HL-60 (cell line): ENCODE results near the gene ALLC.

Experiments
- DNase-seq, 2 experiments: peaks; one replicate each; pipeline ENCODE4 v3.0.0-alpha.2; 2010 to 2020; ENCODE audit warnings: low read depth in 1 of 2, low spot score in 1 of 2
- H3K27ac ChIP-seq: fragments of 250-450 bp; sonication (Bioruptor Pico); replicated peaks from 2 replicates; pipeline ENCODE4 v1.5.1; 2020; ENCODE audit warnings: mild to moderate bottlenecking, moderate library complexity
- H3K27me3 ChIP-seq: fragments of 250-450 bp; sonication (Bioruptor Pico); 2 replicates; pipeline ENCODE4 v1.5.1; 2021; ENCODE audit warnings: mild to moderate bottlenecking, moderate library complexity; ENCODE audit not compliant: insufficient read depth, poor library complexity, severe bottlenecking
- H3K4me3 ChIP-seq: replicated peaks from 2 replicates; pipeline ENCODE4 v1.5.1; 2011; ENCODE audit warnings: mild to moderate bottlenecking, control low read depth, low read length; ENCODE audit not compliant: insufficient read depth
- CTCF ChIP-seq: IDR thresholded peaks from one replicate; pipeline ENCODE4 v1.5.1; 2011; ENCODE audit warnings: low read length, control low read depth, inconsistent platforms; ENCODE audit not compliant: insufficient read depth
- GABPA ChIP-seq: IDR thresholded peaks from 2 replicates; pipeline ENCODE4 v1.6.1; 2012; ENCODE audit warnings: low read depth
- POLR2AphosphoS5 ChIP-seq: IDR thresholded peaks from 2 replicates; pipeline ENCODE4 v1.6.1; 2012; ENCODE audit warnings: low read depth
- SPI1 ChIP-seq: IDR thresholded peaks from 2 replicates; pipeline ENCODE4 v1.6.1; 2012; ENCODE audit warnings: low read depth, mild to moderate bottlenecking, borderline replicate concordance
- TF ChIP-seq, protein P1 (sequence below): IDR thresholded peaks from 2 replicates; pipeline ENCODE4 v1.6.1; 2012; ENCODE audit warnings: low read depth; ENCODE audit not compliant: insufficient replicate concordance

ALLC gene

GRCh38 chr2:3647831-3648651, 10.0 kb upstream of the ALLC start:
- Histone ChIP-seq H3K27ac (no peak overlapping the region), H3K27me3 (peaks cover 14% of the 10 kb centered on the region), H3K4me3 (no peak overlapping the region)
- TF ChIP-seq, protein P1, sequence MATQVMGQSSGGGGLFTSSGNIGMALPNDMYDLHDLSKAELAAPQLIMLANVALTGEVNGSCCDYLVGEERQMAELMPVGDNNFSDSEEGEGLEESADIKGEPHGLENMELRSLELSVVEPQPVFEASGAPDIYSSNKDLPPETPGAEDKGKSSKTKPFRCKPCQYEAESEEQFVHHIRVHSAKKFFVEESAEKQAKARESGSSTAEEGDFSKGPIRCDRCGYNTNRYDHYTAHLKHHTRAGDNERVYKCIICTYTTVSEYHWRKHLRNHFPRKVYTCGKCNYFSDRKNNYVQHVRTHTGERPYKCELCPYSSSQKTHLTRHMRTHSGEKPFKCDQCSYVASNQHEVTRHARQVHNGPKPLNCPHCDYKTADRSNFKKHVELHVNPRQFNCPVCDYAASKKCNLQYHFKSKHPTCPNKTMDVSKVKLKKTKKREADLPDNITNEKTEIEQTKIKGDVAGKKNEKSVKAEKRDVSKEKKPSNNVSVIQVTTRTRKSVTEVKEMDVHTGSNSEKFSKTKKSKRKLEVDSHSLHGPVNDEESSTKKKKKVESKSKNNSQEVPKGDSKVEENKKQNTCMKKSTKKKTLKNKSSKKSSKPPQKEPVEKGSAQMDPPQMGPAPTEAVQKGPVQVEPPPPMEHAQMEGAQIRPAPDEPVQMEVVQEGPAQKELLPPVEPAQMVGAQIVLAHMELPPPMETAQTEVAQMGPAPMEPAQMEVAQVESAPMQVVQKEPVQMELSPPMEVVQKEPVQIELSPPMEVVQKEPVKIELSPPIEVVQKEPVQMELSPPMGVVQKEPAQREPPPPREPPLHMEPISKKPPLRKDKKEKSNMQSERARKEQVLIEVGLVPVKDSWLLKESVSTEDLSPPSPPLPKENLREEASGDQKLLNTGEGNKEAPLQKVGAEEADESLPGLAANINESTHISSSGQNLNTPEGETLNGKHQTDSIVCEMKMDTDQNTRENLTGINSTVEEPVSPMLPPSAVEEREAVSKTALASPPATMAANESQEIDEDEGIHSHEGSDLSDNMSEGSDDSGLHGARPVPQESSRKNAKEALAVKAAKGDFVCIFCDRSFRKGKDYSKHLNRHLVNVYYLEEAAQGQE = no peak
- TF ChIP-seq CTCF = no peak
- no peak for DNase-seq

GRCh38 chr2:3648652-3649177, 9.3 kb upstream of the ALLC start:
- Histone ChIP-seq H3K4me3 (no peak overlapping the region), H3K27ac (no peak overlapping the region), H3K27me3 (peaks cover 14% of the 10 kb centered on the region)
- no peak for DNase-seq
- TF ChIP-seq GABPA (no peak), SPI1 (no peak), POLR2AphosphoS5 (no peak), CTCF (no peak)
- TF ChIP-seq, protein P1 = no peak

DNA sequence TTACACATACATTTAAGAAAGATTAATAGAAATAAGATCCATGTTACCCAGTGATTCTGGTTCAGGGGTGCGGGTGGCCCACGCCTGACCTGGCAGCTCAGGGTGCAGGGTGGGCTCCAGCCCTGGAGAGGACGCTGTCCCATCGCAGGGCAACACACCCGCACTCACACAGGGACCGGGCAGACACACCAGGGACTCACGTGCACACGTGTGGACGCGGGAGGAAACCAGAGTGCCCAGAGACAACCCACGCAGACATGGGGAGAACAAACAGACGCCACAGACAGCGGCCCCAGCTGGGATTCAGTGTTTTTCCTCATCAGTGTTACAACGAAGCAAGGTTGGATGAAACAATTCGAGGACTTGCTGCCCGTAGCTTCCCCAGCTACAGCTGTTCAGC, 8.4 kb upstream of the ALLC start:
- no peak for DNase-seq
- peaks cover 14% of the 10 kb centered on the region for H3K27me3 ChIP-seq
- H3K4me3 ChIP-seq = no peak overlapping the region
- H3K27ac ChIP-seq = no peak overlapping the region
- TF ChIP-seq CTCF (no peak), POLR2AphosphoS5 (no peak)
- TF ChIP-seq, protein P1 = no peak
